Liver (tissue), 3 donors: ENCODE results near the gene GAST.

ENCODE experiments used
- ATF3 ChIP-seq: IDR thresholded peaks from 2 replicates; pipeline ENCODE4 v1.6.1; 2016; ENCODE audit warnings: antibody characterized with exemption
- CTCF ChIP-seq: fragments of 150-350 bp; IDR thresholded peaks from 2 replicates; pipeline ENCODE4 v1.5.1; 2017; ENCODE audit warnings: improper control_type of control experiment, low read depth, low read length; ENCODE audit not compliant: missing input control
- GABPA ChIP-seq, 2 donors: IDR thresholded peaks in 1 of 2; conservative IDR thresholded peaks in 1 of 2; 2 replicates each; pipeline ENCODE4 v1.6.1; 2016; ENCODE audit warnings: antibody characterized with exemption in 2 of 2, mild to moderate bottlenecking in 1 of 2, moderate library complexity in 1 of 2
- JUND ChIP-seq, 2 donors: IDR thresholded peaks; 2 replicates each; pipeline ENCODE4 v1.6.1; 2016; ENCODE audit warnings: antibody characterized with exemption in 2 of 2
- MAX ChIP-seq: IDR thresholded peaks from 2 replicates; pipeline ENCODE4 v1.6.1; 2016; ENCODE audit warnings: antibody characterized with exemption
- NR2F2 ChIP-seq: IDR thresholded peaks from 2 replicates; pipeline ENCODE4 v1.6.1; 2016; ENCODE audit warnings: antibody characterized with exemption
- ZBTB33 ChIP-seq: IDR thresholded peaks from 2 replicates; pipeline ENCODE4 v1.6.1; 2016; ENCODE audit warnings: antibody characterized with exemption
- donor health status: healthy.
- donor health status: healthy.

- TF ChIP-seq CTCF (no peak), MAX (no peak), ZBTB33 (no peak), NR2F2 (no peak), ATF3 (no peak), GABPA (IDR thresholded peaks at IDR 0.05 in 1 of 2, conservative IDR thresholded peaks at IDR 0.05 in 1 of 2) (no peak), JUND (IDR thresholded peaks at IDR 0.05) (no peak)
Measured at GRCh38 chr17:41741709-41742108, 29.6 kb downstream of the GAST start.
